ENCODE data around the gene IL4R.

DNA sequence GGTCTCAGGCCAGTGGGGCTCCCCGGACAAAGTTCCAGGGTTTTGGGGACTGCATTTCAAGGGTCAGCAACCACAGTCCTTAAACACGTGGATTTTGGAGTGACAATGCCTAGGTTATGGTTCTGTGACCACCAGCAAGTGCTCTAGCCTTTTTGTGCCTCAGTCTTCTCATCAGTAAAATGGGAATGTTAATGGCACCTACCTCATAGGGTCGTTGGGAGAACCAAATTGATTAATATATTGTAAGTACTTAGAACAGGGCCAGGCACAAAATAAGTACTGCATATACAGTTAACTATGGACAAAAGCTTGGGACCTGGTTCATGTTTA is 13.8 kb downstream of the IL4R start:
- TF ChIP-seq, protein P1, sequence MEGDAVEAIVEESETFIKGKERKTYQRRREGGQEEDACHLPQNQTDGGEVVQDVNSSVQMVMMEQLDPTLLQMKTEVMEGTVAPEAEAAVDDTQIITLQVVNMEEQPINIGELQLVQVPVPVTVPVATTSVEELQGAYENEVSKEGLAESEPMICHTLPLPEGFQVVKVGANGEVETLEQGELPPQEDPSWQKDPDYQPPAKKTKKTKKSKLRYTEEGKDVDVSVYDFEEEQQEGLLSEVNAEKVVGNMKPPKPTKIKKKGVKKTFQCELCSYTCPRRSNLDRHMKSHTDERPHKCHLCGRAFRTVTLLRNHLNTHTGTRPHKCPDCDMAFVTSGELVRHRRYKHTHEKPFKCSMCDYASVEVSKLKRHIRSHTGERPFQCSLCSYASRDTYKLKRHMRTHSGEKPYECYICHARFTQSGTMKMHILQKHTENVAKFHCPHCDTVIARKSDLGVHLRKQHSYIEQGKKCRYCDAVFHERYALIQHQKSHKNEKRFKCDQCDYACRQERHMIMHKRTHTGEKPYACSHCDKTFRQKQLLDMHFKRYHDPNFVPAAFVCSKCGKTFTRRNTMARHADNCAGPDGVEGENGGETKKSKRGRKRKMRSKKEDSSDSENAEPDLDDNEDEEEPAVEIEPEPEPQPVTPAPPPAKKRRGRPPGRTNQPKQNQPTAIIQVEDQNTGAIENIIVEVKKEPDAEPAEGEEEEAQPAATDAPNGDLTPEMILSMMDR (IDR thresholded peaks at IDR 0.05; ENCODE audit: low read length) = no peak
- no peak for TF ChIP-seq EZH2phosphoT487 (IDR thresholded peaks at IDR 0.05; ENCODE audit: low read length)
- TF ChIP-seq EZH2 (optimal IDR thresholded peaks at IDR 0.05; ENCODE audit: low read depth, low read length) = no peak
